ENCODE results near the gene LRRC38.

The LRRC38 gene

DNA sequence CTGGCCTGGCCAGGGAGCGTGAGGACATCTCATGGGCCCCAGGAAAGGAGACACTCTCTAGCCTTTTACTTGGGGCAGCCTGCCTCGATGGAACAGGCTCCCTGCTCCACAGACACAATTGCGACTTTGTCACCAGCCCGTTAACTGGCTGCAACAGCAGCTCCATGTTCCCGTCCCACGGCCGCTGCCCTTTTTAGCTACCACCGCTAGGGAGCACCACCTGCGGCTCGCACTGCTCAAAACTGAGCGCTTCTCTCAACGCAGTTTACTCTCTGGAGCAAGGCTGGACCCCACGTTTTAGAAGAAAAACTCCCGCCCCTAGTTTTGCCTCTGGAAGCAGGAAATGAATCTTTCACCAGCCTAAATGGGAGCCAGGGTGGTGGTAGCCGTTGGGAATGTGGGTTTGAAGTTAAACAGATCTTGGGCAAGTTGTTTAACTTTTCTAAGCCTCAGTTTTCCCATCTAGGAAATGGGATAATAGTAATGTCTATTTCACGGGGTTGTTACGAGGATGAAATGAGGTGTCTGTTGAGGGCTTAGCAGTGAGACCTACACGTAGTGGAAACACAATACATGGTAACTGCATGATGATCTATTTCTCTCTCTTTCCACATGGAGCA is 3.5 kb upstream of the LRRC38 start:
- no peak for DNase-seq (ENCODE audit: low read depth)

DNA sequence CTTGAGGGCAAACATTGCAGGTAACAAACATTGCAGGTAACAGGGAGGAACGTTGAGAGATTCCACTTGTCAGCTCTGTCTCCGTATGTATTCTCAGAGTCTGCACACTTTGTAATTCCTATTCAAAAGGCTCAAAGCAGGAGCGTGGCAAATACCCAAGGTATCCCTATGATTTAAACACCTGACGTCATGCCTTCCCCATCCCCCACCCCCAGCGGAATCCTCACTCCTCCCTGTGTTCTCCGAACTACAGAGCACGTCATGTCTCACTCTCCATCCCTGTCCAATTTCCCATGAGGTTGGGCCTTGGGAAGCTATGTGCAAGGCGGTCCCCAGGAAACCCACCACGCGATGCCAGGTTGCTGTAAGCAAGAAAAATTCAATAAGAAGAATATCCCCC is 2.8 kb upstream of the LRRC38 start:
- no peak for DNase-seq (ENCODE audit: low read depth)

DNA sequence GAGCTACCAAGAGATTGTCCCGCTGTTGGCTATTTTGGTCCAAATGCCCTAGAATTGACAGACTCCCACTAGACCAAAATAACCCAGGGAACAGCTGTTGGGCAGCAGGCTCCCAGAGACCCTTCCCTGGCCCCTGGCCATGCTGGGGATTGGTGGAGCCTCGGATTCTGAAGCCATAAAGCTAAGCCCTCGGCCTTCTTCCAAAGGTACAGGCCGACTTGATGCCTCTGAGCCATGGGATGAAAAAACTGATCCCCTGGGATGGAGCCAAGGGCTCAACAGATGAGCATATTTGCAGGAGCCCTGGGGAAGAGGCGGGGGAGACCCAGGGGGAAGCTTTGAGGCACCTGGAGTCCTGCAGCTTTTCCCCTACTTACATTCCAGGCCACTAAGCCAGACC is 1.0 kb upstream of the LRRC38 start:
- DNase-seq (ENCODE audit: low read depth) = no peak

DNA sequence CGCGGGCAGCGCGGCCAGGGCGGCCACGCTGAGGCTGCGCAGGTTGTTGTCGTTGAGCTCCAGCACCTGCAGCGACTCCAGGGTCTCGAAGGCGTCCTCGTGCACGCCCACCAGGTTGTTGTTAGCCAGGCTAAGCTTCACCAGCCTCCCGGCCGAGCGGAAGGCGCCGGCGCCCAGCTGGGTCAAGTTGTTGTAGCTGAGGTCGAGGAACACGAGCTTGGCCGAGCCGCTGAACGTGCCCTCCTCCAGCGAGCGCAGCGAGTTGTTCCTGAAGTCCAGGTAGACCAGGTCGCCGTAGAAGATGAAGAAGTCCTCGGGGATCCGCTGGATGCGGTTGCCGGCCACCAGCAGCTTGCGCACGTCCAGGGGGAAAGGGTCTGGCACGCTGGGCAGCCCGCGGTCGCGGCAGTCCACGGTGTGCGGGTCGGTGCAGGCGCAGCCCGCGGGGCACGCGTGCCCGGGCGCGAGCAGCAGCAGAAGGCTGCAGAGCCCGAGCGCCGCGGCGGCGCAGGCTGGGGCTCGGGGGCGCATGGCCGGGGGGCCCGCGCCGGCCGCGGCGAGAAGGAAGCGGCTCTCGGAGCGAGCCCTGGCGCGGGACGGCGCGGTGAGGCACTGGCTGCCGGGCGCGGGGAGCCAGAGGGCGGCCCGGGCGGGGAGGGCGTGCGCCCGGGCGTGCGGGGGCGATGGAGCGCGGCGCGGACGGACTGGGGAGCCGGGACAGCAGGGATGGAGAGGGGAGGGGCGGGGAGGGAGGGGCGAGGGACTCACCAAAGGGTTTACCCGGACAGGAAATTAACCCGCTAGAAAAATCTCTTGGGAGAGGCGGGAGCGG is 524 bp downstream of the LRRC38 start:
- DNase-seq (ENCODE audit: low read depth) = no peak

DNA sequence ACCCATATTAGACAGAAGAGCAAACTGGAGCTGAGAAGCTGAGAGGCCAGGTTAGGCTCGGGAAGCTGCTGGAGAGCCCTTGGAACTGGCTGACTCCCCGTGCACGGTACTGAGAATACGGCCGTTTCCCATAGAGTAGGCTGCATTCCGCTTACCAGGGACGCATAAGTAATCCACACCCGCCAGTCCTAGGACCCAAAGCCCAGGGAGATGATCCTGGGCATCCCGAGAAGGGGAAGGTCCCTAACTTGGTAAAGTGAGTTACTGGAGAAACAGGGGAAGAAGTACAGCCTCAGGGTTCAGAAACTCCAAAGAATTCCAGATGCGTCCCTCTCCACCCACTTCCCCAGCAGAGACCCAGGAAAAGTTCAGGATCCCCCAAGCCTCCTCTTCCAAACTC is 1.3 kb downstream of the LRRC38 start:
- no peak for DNase-seq (ENCODE audit: low read depth)

DNA sequence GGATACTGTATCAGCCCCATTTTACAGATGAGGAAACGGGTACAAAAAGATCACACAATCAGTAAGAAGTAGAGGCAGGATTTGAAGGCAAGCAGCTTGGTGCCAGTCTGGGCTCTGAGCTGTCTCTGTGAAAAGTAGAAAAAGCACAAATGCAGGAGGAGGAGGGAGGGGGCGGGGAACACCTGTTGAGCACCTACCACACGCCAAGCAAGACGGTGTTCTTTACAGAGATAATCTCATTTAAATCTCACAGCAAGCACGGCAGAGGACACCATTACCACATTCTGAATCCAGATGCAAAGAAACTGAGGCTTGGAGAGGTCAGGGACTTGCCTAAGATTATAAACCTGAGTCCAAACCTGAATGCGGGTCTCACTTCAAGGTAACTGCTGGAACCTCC is 3.3 kb downstream of the LRRC38 start:
- no peak for DNase-seq (ENCODE audit: low read depth)

DNA sequence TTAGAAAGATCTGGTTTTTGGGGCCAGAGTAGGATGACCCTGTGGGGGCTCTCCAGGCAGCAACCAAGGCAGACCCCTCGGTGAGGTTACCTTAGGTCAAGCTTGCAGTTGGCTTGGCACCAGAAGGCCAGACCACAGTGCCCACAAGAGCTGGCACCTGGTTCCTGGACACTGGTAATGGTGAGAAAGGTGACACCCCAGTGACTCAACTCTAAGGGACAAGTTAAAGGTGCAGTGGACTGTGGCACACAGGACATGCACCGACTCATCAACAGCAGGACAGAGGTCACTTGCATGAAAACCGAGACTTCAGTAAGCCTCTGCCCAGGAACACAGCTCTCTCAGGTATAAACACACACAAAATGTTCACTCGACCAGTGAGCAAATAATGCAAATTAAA is 6.7 kb downstream of the LRRC38 start:
- no peak for DNase-seq (ENCODE audit: low read depth)

DNA sequence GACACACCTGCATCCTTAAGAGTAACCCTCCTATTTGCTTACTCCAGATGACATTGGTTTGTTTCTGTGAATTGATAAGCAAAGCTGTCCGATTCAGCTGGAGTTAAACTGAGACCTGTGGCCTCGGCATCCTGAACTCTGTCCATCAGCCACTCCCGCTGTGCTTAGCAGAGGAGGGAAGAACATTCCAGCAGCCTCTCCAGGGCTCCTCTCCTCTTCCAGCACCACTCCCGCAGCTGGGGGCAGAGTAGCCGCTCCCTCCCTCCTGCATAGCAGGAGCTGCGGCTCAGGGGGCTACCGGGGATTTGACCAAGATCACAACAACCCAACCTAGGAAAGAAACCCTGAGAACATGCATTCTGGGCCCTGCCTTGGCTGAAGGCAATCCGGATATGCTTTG is 8.8 kb downstream of the LRRC38 start:
- no peak for DNase-seq (ENCODE audit: low read depth)

DNA sequence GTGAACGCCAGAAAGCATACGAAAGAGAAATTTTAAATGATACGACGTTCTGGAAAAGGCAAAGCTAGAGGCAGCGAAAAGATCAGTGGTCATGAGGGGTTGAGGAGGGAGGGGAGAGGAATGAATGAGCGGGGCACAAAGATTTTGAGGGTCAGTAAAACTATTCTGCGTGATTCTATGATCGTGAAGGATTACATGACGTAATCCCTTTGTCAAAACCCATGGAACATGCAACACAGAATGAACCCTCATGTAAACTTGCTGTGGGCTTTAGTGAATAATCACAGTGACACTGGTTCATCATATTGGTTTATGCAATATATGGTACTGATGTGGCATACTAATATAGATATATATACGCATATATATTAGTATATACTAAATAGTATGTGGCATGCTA is 13.0 kb downstream of the LRRC38 start:
- no peak for DNase-seq (ENCODE audit: low read depth)

DNA sequence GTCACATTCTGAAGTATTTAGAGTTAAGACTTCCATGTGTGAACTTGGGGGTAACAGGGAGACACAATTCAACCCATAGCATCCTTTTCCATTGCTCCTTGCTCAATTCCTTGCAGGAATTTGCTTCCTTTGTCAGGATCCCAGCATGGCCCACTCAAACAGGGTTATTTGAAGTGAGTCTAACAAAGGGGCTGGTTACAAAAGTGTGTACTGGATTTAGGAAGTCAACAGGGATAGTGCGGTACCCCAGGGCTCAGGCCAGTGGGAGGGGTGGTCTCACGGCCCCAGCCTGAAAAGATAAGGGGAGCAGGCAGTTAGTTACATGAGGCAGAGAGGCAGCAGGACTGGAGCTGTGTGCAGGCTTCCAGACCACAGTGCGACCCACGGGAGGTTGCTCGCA is 14.4 kb downstream of the LRRC38 start:
- DNase-seq (ENCODE audit: low read depth) = no peak

DNA sequence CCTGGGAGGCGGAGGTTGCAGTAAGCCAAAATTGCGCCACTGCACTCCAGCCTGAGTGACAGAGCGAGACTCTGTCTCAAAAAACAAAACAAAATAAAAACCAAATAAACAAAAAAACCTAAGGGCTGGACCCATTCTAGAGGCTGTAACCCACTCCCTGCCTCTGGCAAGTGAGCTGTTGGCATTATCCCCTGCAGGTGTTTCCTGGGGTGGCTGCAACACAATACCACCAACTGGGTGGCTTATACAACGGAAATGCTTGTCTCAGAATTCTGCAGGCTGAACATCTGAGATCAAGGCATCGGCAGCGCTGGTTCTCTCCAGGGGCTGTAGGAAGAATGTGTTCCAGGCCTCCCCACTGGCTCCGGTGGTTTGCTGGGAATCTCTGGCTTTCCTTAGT is 15.2 kb downstream of the LRRC38 start:
- no peak for DNase-seq (ENCODE audit: low read depth)

DNA sequence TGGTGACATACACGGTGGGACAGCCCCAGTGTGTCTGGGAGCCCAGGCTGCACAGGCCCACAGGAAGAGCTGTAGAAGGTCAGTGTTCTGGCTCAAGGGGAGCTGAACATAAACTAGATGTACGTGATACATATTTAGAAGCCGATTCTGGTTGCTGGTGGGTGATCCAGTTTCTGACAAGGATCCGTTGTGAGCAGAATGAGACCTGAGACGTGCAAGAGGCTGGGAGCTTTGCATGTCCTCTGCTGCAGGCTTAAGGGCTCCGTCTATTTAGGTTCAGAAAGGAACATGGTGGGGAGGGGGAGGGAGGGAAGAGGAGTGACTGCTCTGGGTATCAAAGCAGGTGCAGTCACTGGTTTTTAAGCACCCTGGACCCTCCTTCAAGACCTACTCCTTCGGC is 18.6 kb downstream of the LRRC38 start:
- DNase-seq (ENCODE audit: low read depth) = no peak

DNA sequence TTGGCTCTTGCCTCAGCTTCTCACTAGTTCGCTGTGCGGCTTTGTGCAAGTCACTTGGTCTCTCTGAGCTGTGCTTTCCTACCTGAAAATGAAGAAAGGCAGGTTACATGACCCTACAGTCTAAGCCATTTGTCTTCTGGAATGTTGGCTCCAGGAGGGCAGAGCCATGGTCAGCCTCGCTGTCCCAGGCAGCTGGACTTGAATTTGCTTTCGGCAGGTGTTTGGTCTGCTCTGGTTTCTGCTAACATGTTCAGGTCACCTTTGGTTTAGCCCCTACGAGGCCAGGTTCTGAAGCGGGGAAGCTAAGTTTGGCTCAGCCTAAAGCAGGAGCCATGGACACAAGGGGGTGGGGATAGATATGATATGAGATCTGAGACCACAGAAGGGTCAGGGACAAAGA is 19.1 kb downstream of the LRRC38 start:
- no peak for DNase-seq (ENCODE audit: low read depth)

DNA sequence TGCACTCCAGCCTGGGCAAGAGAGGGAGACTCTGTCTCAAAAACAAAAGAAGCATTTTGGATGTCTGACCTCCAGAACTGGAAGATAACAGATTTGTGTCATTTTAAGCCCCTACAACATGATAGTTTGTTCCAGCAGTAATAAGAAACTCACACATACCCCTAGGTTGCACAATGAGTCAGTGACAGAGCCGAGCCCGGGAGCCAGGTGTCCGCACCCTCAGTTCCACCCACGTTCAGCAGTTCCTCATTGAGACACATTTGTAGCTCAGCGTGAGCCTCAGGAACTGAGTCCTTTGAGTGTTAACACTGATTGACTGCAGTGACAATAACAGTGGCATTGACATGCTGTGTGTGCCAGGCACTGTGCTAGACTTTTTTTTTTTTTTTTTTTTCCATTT is 19.8 kb downstream of the LRRC38 start:
- no peak for DNase-seq (ENCODE audit: low read depth)

DNA sequence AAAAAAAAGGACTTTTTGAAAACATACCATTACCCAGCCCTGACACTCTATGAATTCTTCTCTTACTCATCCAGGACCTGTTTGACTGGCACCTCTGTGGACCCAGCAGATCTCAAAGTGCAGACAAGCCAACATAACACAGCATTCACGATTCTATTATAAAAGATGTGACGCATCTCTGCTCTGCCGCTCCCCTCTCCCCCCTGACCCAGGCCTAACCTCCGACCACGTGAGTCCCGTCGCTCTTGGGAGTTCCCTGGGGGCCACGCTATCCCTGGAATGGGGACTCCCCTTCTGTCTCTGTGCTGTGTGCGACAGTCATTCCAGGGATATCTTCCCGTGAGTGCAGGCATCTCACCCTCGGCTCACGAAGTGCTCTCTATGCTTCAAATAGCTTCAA is 21.1 kb downstream of the LRRC38 start:
- DNase-seq (ENCODE audit: low read depth) = no peak

DNA sequence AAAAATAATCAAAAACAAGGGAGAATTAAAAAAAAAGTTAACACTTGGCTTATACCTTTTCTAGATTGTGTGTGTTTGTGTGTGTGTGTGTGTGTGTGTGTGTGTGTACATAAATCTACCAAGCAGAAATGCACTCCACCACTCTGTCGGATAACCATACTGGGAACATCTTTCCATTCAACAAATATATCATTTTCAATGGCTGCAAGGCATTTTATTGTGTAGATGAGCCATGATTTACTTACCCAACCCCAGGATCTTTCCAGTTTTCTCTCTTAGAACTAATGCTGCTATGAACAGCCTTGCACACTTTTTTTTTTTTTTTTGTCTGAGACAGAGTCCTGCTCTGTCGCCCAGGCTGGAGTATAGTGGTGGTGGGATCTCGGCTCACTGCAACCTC is 25.8 kb downstream of the LRRC38 start:
- no peak for DNase-seq (ENCODE audit: low read depth)

DNA sequence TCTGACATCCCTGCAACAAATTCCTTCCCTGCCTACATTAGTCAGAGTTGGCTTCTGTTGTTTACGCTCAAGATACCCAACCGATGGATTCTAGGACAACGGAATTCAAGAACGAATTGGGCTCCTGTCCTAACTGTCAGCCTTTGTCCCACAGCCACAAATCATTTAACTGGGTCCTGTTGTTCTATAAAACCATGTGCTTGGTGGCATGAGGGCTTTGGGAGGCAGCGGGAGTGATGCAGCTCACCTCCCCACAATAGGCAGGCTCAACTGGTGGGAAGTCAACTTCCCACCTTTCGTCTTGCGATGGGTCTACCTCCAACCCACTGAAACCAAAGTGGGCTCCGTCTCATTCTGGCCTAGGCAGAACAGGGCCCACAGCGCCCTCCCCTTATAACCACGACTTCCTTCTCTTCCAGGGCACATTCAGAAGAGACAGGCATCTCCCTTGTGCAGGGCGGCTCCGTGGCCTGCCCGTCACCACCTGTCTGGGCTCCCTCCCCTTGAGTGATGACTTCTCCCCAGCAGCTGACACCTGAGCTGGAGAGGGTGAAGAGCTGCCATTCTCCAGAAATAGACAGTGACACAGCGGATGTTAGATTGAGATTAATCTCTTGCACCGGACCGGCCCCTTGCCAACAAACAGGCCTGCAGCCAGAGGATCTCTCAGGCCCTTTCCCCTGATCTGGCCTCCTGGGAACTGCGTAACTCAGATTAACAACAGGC is 26.5 kb downstream of the LRRC38 start:
- DNase-seq (ENCODE audit: low read depth) = no peak

DNA sequence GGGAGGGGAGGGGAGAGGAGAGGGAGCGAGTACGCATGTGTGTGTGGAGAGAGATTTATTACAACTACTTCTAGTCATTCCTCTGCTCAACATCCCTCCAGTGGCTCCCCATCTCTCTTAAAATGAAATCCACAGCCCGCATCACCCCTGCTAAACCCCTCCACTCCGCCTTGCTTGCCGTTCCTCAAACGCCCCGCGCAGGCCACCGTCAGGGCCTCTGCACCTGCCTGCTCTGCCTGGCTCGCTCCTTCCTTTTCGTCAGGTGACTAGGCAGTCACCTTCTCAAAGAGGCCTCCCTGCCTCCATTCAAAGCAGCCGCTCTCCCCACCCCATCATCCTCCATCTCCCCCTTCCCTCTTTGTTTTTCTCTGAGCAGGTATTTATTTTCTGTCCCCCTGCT is 29.9 kb downstream of the LRRC38 start:
- no peak for DNase-seq (ENCODE audit: low read depth)

DNA sequence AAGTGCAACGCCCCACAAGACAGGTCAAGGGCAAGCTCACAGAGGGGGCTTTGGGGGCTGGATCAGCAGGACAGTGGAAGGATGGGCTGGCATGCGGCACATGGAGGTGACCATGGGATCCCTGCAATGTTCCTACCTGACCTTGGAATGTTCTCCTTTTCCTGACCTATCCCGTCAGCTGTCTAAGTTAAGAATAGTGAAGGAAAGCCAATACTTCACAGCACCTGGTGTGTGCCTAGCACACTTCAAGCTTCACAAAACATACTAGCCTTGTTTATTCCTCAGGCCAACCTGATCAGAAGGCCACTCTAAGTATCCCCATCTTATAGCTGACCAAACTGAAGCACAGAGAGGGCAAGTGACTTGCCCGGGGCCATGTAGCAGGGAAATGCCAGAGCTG is 31.2 kb downstream of the LRRC38 start:
- DNase-seq (ENCODE audit: low read depth) = no peak

DNA sequence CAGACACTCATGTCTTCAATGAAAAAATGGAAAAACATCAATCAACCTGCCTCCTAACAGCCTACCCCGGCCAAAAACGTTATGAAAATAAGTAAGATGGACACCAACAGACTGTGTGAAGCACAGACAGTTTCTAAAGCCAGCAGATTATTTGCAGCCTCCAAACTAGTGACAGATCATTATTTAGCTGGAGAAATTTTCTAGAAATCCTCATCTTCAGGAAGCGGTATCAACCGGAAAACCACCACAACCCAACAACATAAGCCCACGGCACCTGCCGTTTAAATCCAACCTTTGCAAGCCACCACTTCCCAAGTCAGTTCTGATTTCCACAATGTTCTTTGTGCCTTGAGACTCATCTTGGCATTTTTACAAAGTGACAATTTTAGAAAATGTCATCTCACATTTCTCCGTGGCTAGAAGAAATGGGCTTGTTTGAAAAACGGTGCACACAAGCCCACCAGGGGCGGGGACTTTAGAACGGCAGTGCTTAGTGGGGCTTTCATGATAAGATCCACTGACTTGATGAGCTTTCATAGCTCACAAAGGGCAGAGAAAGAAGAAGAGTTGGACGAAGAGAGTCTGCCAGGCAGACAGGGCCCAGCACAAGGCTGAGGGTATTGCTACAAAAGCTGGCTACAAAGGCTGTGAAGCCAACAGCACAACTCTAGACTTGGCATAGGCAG is 34.5 kb downstream of the LRRC38 start:
- no peak for DNase-seq (ENCODE audit: low read depth)

DNA sequence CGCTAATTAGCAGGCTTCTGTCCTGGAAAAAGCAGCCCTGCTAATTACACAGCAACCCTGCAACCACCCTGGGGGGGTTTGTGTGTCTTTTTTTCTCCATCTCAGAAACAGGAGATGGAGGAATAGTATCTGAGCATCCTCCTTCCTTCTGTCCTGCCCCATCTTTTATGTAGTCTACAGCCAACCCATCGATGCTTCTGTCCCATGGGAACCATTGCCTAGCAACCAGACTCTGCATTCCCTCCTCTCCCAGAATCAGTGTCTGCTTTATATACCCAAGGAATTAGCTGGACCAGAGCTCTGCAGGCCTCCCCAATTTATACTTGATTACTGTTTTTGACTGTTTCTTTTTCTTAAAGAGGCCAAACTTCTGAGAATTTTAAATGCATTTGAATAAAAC is 35.1 kb downstream of the LRRC38 start:
- no peak for DNase-seq (ENCODE audit: low read depth)

DNA sequence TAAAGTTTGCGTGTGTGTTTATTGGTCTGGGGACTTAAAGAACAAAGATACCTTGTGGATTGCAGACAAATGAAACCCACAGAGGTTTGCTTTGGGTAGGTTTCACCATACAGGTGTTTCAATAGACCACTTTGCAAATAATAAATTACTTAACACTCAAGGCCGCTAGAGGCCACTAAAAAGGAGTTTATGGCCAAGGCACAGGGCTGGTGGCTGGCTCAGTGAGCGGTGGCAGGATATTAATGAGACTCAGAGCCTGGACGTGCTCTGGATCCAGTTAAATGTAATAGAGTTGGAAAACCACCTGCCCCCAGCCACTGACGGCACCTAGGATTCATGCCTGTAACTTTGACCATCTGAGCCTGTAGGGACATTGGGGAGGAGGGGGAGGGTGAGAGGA is 44.5 kb downstream of the LRRC38 start:
- DNase-seq (ENCODE audit: low read depth) = no peak

DNA sequence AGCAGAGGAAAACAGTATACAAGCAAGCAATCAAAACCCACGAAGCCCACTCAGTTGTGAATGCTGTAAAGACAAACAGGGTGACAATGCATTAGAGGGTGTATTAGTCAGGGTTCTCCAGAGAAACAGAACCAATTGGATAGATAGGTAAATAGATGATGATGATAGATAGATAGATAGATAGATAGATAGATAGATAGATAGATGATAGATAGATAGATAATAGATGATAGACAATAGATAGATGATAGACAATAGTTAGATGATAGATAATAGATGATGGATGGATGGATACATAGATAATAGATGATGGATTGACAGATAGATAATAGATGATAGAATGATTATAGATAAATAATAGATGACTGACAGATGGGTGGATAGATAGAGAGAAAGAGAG is 48.3 kb downstream of the LRRC38 start:
- DNase-seq (ENCODE audit: low read depth) = no peak
